ENCODE measurements around the gene PPP1R16B.

The PPP1R16B gene

DNA sequence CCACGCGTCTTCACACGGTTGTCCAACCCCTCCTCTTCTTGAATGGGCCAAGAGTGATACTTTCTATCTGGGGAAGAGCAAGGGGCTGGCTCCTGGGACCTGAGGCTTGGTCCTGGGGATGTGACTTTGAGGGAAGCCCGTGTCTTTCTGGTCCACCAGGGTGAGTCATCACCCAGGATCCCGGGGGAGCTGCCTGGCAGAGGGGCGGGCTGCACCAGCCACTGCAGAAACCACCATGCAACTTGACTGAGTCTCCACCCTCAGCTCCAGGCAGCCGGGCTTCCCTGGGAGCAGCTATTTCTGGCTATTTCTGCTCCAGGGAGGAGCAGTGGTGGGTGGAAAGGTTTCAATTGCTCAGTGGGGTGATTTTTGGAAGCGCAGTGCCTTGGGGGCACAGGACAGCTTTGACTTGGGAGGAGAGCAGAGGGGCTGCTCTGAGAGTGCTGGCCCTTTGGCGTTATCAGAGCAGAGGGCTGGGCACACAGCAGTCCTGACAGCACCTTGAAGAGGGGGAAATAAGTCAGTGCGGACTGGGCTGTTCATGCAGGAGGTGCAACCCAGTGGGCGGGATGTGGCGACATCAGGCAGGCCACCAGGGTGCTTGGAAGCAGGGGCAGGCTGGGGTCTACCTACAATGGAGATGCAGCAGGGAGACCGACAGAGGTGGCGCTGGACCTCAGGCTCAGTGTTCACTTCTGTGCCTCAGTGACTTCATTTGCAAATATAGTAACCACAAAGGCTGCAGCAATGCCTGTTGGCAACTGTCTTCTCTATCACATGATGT, 75.6 kb downstream of the PPP1R16B start:
- Histone ChIP-seq H3K79me2 (ENCODE audit: insufficient read depth, low read depth) (no peaks in the 10 kb centered on the region), H4K20me1 (ENCODE audit: insufficient read depth) (no peaks in the 10 kb centered on the region), H2AFZ (ENCODE audit: low read depth) (no peak overlapping the region), H3K27me3 (ENCODE audit: insufficient read depth, low read depth) (no peaks in the 10 kb centered on the region), H3K27ac (no peak overlapping the region), H3K9ac (no peak overlapping the region), H3K36me3 (ENCODE audit: insufficient read depth) (no peaks in the 10 kb centered on the region), H3K4me2 (no peak overlapping the region), H3K4me1 (ENCODE audit: low read depth, poor library complexity, severe bottlenecking) (peaks cover 39% of the 10 kb centered on the region), H3K4me3 (IDR thresholded peaks at IDR 0.05; ENCODE audit: insufficient read depth, low read depth, low read length) (no peak overlapping the region)
- TF ChIP-seq, protein P1, sequence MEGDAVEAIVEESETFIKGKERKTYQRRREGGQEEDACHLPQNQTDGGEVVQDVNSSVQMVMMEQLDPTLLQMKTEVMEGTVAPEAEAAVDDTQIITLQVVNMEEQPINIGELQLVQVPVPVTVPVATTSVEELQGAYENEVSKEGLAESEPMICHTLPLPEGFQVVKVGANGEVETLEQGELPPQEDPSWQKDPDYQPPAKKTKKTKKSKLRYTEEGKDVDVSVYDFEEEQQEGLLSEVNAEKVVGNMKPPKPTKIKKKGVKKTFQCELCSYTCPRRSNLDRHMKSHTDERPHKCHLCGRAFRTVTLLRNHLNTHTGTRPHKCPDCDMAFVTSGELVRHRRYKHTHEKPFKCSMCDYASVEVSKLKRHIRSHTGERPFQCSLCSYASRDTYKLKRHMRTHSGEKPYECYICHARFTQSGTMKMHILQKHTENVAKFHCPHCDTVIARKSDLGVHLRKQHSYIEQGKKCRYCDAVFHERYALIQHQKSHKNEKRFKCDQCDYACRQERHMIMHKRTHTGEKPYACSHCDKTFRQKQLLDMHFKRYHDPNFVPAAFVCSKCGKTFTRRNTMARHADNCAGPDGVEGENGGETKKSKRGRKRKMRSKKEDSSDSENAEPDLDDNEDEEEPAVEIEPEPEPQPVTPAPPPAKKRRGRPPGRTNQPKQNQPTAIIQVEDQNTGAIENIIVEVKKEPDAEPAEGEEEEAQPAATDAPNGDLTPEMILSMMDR (conservative IDR thresholded peaks at IDR 0.05; ENCODE audit: low read depth, low read length) = no peak

DNA sequence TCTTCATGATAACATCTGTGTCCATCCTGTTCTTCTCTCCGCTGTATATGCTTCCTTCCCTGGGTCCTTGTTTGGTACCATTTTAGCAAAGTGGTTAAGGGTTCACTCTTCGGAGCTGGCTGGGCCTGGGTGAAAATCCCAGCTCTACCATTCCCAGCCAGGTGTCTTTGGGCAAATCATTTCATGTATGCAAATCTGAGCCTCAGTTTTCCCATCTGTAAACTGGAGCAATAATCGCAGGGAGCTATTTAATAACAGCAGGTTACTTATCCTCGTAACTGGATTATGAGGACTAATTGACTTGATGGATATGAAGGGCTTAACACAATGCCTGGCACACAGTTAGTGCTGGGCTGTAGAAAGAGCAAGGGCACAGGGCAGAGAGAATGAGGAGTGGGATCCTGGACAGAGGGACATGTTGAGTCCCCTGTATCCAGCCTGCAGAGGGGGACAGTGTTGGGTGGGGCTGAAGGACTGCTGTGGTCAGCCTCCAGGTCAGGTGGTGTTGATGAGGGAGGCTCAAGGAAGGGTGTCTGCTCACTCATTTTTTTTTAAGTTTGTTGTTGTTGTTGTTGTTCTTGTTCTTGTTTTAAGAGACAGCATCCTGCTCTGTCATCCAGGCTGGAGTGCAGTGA, 76.4 kb downstream of the PPP1R16B start:
- Histone ChIP-seq H3K27me3 (ENCODE audit: insufficient read depth, low read depth) (no peaks in the 10 kb centered on the region), H4K20me1 (ENCODE audit: insufficient read depth) (no peaks in the 10 kb centered on the region), H3K36me3 (ENCODE audit: insufficient read depth) (no peaks in the 10 kb centered on the region), H3K9ac (no peak overlapping the region), H2AFZ (ENCODE audit: low read depth) (no peak overlapping the region), H3K4me1 (ENCODE audit: low read depth, poor library complexity, severe bottlenecking) (peaks cover 31% of the 10 kb centered on the region), H3K4me3 (IDR thresholded peaks at IDR 0.05; ENCODE audit: insufficient read depth, low read depth, low read length) (no peak overlapping the region), H3K79me2 (ENCODE audit: insufficient read depth, low read depth) (no peaks in the 10 kb centered on the region), H3K27ac (no peak overlapping the region), H3K4me2 (no peak overlapping the region)
- TF ChIP-seq, protein P1 (conservative IDR thresholded peaks at IDR 0.05; ENCODE audit: low read depth, low read length) = no peak

DNA sequence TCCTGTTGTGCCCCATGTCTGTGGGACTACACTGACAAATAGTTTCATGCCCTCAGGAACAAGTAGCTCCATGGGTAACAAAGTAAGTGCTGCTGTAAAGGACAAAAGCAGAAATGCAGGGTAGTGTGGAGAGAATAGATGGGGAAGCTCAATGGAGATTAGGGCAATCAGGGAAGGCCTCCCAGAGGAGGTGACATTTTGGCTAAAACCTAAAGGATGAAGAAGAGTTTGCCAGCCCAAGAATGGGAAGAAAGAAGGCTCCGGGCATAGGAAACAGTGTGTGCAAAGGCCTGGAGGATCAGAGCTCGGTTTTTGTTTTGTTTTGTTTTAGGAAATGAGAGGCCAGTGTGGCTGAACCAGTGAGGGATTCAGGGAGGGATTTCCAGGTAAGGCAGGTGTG, 77.1 kb downstream of the PPP1R16B start:
- Histone ChIP-seq H3K4me3 (IDR thresholded peaks at IDR 0.05; ENCODE audit: insufficient read depth, low read depth, low read length) (no peak overlapping the region), H3K36me3 (ENCODE audit: insufficient read depth) (no peaks in the 10 kb centered on the region), H3K27me3 (ENCODE audit: insufficient read depth, low read depth) (no peaks in the 10 kb centered on the region), H2AFZ (ENCODE audit: low read depth) (no peak overlapping the region), H3K9ac (no peak overlapping the region), H3K27ac (no peak overlapping the region), H4K20me1 (ENCODE audit: insufficient read depth) (no peaks in the 10 kb centered on the region), H3K4me1 (ENCODE audit: low read depth, poor library complexity, severe bottlenecking) (peaks cover 24% of the 10 kb centered on the region), H3K79me2 (ENCODE audit: insufficient read depth, low read depth) (no peaks in the 10 kb centered on the region), H3K4me2 (no peak overlapping the region)
- TF ChIP-seq, protein P1 (conservative IDR thresholded peaks at IDR 0.05; ENCODE audit: low read depth, low read length) = no peak

DNA sequence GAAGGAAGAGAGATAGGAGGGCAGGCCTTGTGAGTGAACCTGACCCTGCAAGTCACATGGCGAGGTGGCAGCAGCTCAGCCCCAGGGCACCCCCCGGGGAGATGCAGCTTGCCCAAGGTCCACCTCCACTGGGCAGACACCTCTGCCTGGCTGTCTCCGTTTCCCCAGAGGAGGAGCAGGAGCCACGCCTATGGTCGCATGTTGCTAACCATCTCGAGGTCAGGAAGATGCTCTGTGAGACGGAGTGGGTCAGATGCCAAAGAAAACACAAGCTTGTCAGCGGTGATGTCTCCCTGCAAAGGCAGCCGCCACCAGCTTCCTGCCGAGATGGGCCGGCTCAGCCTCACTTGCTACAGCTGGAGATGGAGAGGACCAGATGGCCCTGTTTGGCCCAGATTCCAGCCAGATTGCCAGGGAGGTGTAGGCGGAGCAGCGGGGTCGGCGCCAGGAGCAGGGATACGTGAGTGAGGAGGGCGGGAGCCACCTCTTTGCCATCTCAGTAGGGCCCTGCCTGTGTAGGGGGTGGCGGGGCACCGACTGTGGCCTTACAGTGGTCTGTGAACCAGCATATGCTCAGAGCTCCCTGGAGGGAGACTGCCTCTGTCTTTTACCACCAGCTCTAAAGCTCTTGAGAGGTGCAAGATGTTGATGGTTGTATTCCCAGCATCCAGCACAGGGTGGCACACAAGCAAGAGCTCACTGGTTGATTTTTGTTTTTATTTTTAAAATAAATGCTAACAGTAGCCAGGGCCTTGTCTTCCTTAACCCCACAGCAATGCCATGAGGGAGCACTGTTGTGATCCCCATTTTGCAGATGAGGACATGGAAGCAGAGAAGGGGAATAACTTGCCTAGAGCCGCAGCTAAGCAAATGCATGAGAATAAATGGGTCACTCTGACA, 77.8 kb downstream of the PPP1R16B start:
- H3K27me3 ChIP-seq (ENCODE audit: insufficient read depth, low read depth) = no peaks in the 10 kb centered on the region
- H3K9ac ChIP-seq = no peak overlapping the region
- no peaks in the 10 kb centered on the region for H3K36me3 ChIP-seq (ENCODE audit: insufficient read depth)
- H3K4me2 ChIP-seq = no peak overlapping the region
- no peaks in the 10 kb centered on the region for H3K79me2 ChIP-seq (ENCODE audit: insufficient read depth, low read depth)
- no peak overlapping the region for H3K4me3 ChIP-seq (IDR thresholded peaks at IDR 0.05; ENCODE audit: insufficient read depth, low read depth, low read length)
- no peak overlapping the region for H2AFZ ChIP-seq (ENCODE audit: low read depth)
- peaks cover 17% of the 10 kb centered on the region for H3K4me1 ChIP-seq (ENCODE audit: low read depth, poor library complexity, severe bottlenecking)
- H4K20me1 ChIP-seq (ENCODE audit: insufficient read depth) = no peaks in the 10 kb centered on the region
- H3K27ac ChIP-seq = no peak overlapping the region
- TF ChIP-seq, protein P1 (conservative IDR thresholded peaks at IDR 0.05; ENCODE audit: low read depth, low read length) = no peak
